Gastrocnemius medialis (tissue), 4 donors: ENCODE results near the gene MAFB. TPM values are rescaled to one million over a fixed set of nuclear protein-coding genes. Genes with fewer than 3 reads are reported as not detected.

Experiments used
- ATAC-seq, 2 donors: fragments of 150-250 bp; one replicate each; pipeline ENCODE4 v1.9.1; 2016
- DNase-seq, 2 donors: peaks; one replicate each; pipeline ENCODE4 v3.0.0-alpha.2; 2019
- H3K27ac ChIP-seq, 4 donors: fragments of 200-600 bp; sonication (generic); 1 replicate in 1 of 4; 2 replicates in 3 of 4; pipeline ENCODE4 v1.5.1; 2016 to 2018; ENCODE audit warnings: mild to moderate bottlenecking in 2 of 4, moderate library complexity in 1 of 4
- H3K27me3 ChIP-seq, 3 donors: fragments of 200-600 bp; sonication (generic) in 2 of 3; 1 replicate in 1 of 3; 2 replicates in 2 of 3; pipeline versions ENCODE4 v1.5.1 to v1.6.0; 2016 to 2019; ENCODE audit warnings: mild to moderate bottlenecking in 1 of 3, moderate library complexity in 1 of 3
- H3K36me3 ChIP-seq, 2 donors: fragments of 200-600 bp; sonication (generic) in 1 of 2; one replicate each; pipeline ENCODE4 v1.5.1; 2017 to 2018
- H3K4me1 ChIP-seq, 2 donors: fragments of 200-600 bp; sonication (generic) in 1 of 2; one replicate each; pipeline ENCODE4 v1.5.1; 2016 to 2017; ENCODE audit warnings: mild to moderate bottlenecking in 2 of 2
- H3K4me3 ChIP-seq, 4 donors: fragments of 200-600 bp; sonication (generic) in 3 of 4; 1 replicate in 1 of 4; 2 replicates in 3 of 4; pipeline ENCODE4 v1.5.1; 2016 to 2019; ENCODE audit warnings: mild to moderate bottlenecking in 2 of 4
- H3K9me3 ChIP-seq, 3 donors: fragments of 200-600 bp; sonication (generic) in 2 of 3; 1 replicate in 1 of 3; 2 replicates in 2 of 3; pipeline ENCODE4 v1.5.1; 2016 to 2019
- CTCF ChIP-seq, 5 experiments: fragments of 450-650 bp in 3 of 5; fragments of 200-600 bp in 2 of 5; sonication (generic) in 2 of 5; IDR thresholded peaks in 4 of 5; conservative IDR thresholded peaks in 1 of 5; 1 replicate in 4 of 5; 2 replicates in 1 of 5; pipeline ENCODE4 v1.5.1; 2016 to 2019; ENCODE audit warnings: antibody characterized with exemption in 5 of 5, mild to moderate bottlenecking in 3 of 5, moderate library complexity in 3 of 5
- POLR2A ChIP-seq, 2 donors: fragments of 450-650 bp; IDR thresholded peaks; one replicate each; pipeline ENCODE4 v1.6.1; 2017; ENCODE audit warnings: antibody characterized with exemption in 2 of 2, mild to moderate bottlenecking in 2 of 2, moderate library complexity in 2 of 2
- in situ Hi-C, 4 donors: fragments of 200-750 bp; cut with MboI; loops; one replicate each; pipeline versions ENCODE4 v1.15.0 to v1.8.0; 2017; ENCODE audit warnings: low sequenced_read_pairs in 4 of 4
- intact Hi-C: fragments of 100-400 bp; cut with DNase I; formaldehyde crosslinking; loops from one replicate; pipeline ENCODE4 v1.15.1; 2023; ENCODE audit warnings: low total_unique reads
- total RNA-seq, 4 donors: library from RNA; depleted of rRNA; stranded (reverse); fragments of >200 nt; gene quantifications; one replicate each; pipeline versions ENCODE4 v1.1.0 to v1.2.3, GENCODE V29; 2016

The MAFB gene
- total RNA-seq, 4 donors from 2014 or later, result 15.4 to 24.9 (median 18.6) TPM

DNA sequence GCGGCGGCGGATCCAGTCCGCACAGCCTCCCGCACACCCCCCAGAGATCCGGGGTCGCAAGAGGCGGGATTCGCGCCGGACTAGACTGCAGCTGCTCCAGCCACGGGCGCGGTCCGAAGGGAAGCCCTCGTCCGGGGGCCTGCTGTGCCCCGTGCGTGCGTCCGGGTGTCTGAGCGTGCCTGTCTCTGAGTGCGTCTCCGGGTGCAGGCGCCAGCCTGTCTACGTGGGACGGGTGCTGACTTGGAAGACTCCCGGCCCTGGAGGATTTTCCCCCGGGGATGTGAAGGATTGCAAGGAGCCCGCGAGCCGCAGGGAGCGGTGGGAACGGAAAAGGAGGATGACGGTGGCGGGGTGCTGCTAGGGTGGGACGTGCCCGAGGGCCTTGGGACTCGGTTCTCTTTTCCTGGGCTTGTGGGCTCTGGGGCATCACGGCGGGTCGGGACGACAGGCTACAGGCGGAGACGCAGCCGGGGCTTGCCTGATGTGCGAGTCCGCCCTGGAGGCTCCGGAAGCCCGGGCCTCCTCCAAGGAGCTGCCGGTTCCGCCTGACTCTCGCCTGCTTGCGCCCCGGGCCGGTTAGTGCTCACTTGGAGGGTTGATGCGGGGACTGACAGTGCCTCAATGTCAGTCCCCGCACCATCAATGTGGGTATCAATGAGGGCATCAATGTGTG is 5.7 kb downstream of the MAFB start:
- in situ Hi-C loops (loop anchor here (25.0 kb wide), 4 partner anchors 396 to 796 kb away; no protein-coding TSS in a partner anchor), intact Hi-C loops (no loop called here)
- ATAC-seq (no peak), DNase-seq (no peak)
- peaks cover 12 to 20% of the 10 kb centered on the region in 2 donors for H3K4me1 ChIP-seq
- no peaks in the 10 kb centered on the region for H3K9me3 ChIP-seq
- H3K27me3 ChIP-seq, result no peaks in the 10 kb centered on the region
- TF ChIP-seq POLR2A (IDR thresholded peaks at IDR 0.05) (no peak), CTCF (IDR thresholded peaks at IDR 0.05 in 4 of 5, conservative IDR thresholded peaks at IDR 0.05 in 1 of 5) (no peak)
- H3K4me3 ChIP-seq, result peak overlapping the region; percentile 16 to 35 (median 22)
- no peaks in the 10 kb centered on the region for H3K36me3 ChIP-seq
- peak overlapping the region in 3 of 4 donors; percentile 20 to 99 (median 95) for H3K27ac ChIP-seq

GRCh38 chr20:40682104-40682981 is 6.7 kb downstream of the MAFB start:
- H3K4me3 ChIP-seq, result peak overlapping the region in 3 of 4 donors; percentile 16 to 28 (median 17)
- H3K4me1 ChIP-seq, result peaks cover 12 to 20% of the 10 kb centered on the region in 2 donors
- in situ Hi-C loops (loop anchor here (25.0 kb wide), 4 partner anchors 395 to 795 kb away; no protein-coding TSS in a partner anchor), intact Hi-C loops (no loop called here)
- peak overlapping the region; percentile 6 to 99 (median 58) for H3K27ac ChIP-seq
- ATAC-seq (no peak), DNase-seq (no peak)
- H3K36me3 ChIP-seq, result no peaks in the 10 kb centered on the region
- H3K9me3 ChIP-seq, result no peaks in the 10 kb centered on the region
- no peaks in the 10 kb centered on the region for H3K27me3 ChIP-seq
- TF ChIP-seq POLR2A (IDR thresholded peaks at IDR 0.05), result no peak
- no peak for TF ChIP-seq CTCF (IDR thresholded peaks at IDR 0.05 in 4 of 5, conservative IDR thresholded peaks at IDR 0.05 in 1 of 5)

- Histone ChIP-seq H3K27ac (peak overlapping the region in 1 of 4 donors; percentile 99), H3K4me3 (no peak overlapping the region), H3K27me3 (no peaks in the 10 kb centered on the region), H3K36me3 (no peaks in the 10 kb centered on the region), H3K4me1 (peaks cover 12 to 20% of the 10 kb centered on the region in 2 donors), H3K9me3 (no peaks in the 10 kb centered on the region)
- intact Hi-C loops (no loop called here), in situ Hi-C loops (loop anchor here (25.0 kb wide), 4 partner anchors 394 to 794 kb away; no protein-coding TSS in a partner anchor)
- ATAC-seq, result no peak
- no peak for TF ChIP-seq POLR2A (IDR thresholded peaks at IDR 0.05)
- TF ChIP-seq CTCF (IDR thresholded peaks at IDR 0.05 in 4 of 5, conservative IDR thresholded peaks at IDR 0.05 in 1 of 5), result no peak
- no peak for DNase-seq
Measured at GRCh38 chr20:40681684-40682083, 7.4 kb downstream of the MAFB start.

DNA sequence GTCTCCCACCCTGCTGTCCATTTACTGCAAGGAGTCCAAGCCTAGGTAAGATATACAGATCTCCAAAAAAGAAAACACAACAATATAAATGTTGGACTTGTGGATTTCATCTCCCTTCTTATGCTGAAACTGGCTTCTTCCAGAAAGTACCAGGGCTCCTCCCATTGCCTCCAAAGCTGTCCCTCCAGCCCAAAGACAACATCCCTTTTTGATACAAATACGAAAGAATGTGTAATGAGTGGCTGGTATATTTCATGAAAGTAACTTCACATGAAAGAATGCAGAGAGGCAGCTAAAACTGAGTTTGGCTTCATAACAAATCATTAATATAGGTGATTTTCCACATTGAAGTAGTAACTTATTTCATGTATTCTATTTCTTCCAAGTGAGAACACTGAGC is 7.9 kb downstream of the MAFB start:
- H3K27ac ChIP-seq, result no peak overlapping the region
- no peaks in the 10 kb centered on the region for H3K36me3 ChIP-seq
- peaks cover 9 to 18% of the 10 kb centered on the region in 2 donors for H3K4me1 ChIP-seq
- H3K9me3 ChIP-seq, result no peaks in the 10 kb centered on the region
- H3K4me3 ChIP-seq, result no peak overlapping the region
- ATAC-seq (no peak), DNase-seq (no peak)
- in situ Hi-C loops, result loop anchor here (25.0 kb wide), 4 partner anchors 394 to 794 kb away; no protein-coding TSS in a partner anchor
- no peaks in the 10 kb centered on the region for H3K27me3 ChIP-seq
- intact Hi-C loops, result no loop called here
- TF ChIP-seq POLR2A (IDR thresholded peaks at IDR 0.05) (no peak), CTCF (IDR thresholded peaks at IDR 0.05 in 4 of 5, conservative IDR thresholded peaks at IDR 0.05 in 1 of 5) (no peak)
